SJCRH30 (cell line): ENCODE results near the gene EIF3F. TPM values are rescaled to one million over a fixed set of nuclear protein-coding genes. Genes with fewer than 3 reads are reported as not detected.

Experiments
- DNase-seq, 2 experiments: peaks; one replicate each; pipeline ENCODE4 v3.0.0-alpha.2; 2015 to 2020
- H3K27ac ChIP-seq: fragments of 250-450 bp; sonication (Bioruptor Pico); 2 replicates; pipeline ENCODE4 v1.5.1; 2020; ENCODE audit warnings: mild to moderate bottlenecking, moderate library complexity
- H3K27me3 ChIP-seq: fragments of 250-450 bp; sonication (Bioruptor Pico); 2 replicates; pipeline ENCODE4 v1.5.1; 2020; ENCODE audit warnings: mild to moderate bottlenecking, moderate library complexity
- H3K36me3 ChIP-seq: fragments of 250-450 bp; sonication (Bioruptor Pico); 2 replicates; pipeline ENCODE4 v1.5.1; 2020; ENCODE audit warnings: mild to moderate bottlenecking, moderate library complexity
- H3K4me1 ChIP-seq: fragments of 250-450 bp; sonication (Bioruptor Pico); 2 replicates; pipeline ENCODE4 v1.5.1; 2020; ENCODE audit warnings: mild to moderate bottlenecking, moderate library complexity
- H3K4me3 ChIP-seq: fragments of 250-450 bp; sonication (Bioruptor Pico); 2 replicates; pipeline ENCODE4 v1.5.1; 2020; ENCODE audit warnings: mild to moderate bottlenecking, moderate library complexity
- H3K9me3 ChIP-seq: fragments of 250-450 bp; sonication (Bioruptor Pico); replicated peaks from 2 replicates; pipeline ENCODE4 v1.5.1; 2020; ENCODE audit warnings: mild to moderate bottlenecking, moderate library complexity
- total RNA-seq: library from RNA; depleted of rRNA; stranded (reverse); fragments of >200 nt; shearing (Covaris generic); gene quantifications from 2 replicates; pipeline ENCODE4 v1.2.3, GENCODE V29; 2014

EIF3F gene
- total RNA-seq, 1 experiment from 2014 or later, result 370 TPM

GRCh38 chr11:8035200-8035855 lies 48.2 kb downstream of the EIF3F start:
- Histone ChIP-seq H3K4me1 (peaks cover 24% of the 10 kb centered on the region), H3K4me3 (no peak overlapping the region), H3K27me3 (no peaks in the 10 kb centered on the region), H3K27ac (no peak overlapping the region), H3K36me3 (no peaks in the 10 kb centered on the region), H3K9me3 (no peaks in the 10 kb centered on the region)
- DNase-seq, result peak in 1 of 2 experiments; percentile 44

GRCh38 chr11:8036002-8036802 lies 49.1 kb downstream of the EIF3F start:
- Histone ChIP-seq H3K27ac (no peak overlapping the region), H3K4me1 (peaks cover 20% of the 10 kb centered on the region), H3K27me3 (no peaks in the 10 kb centered on the region), H3K36me3 (no peaks in the 10 kb centered on the region), H3K4me3 (no peak overlapping the region), H3K9me3 (no peaks in the 10 kb centered on the region)
- DNase-seq, result no peak

GRCh38 chr11:8036986-8037385 lies 49.8 kb downstream of the EIF3F start:
- peaks cover 20% of the 10 kb centered on the region for H3K4me1 ChIP-seq
- no peak overlapping the region for H3K27ac ChIP-seq
- no peak for DNase-seq
- H3K27me3 ChIP-seq, result no peaks in the 10 kb centered on the region
- H3K9me3 ChIP-seq, result no peaks in the 10 kb centered on the region
- no peak overlapping the region for H3K4me3 ChIP-seq
- no peaks in the 10 kb centered on the region for H3K36me3 ChIP-seq

- Histone ChIP-seq H3K27ac (no peak overlapping the region), H3K27me3 (no peaks in the 10 kb centered on the region), H3K4me1 (peaks cover 13% of the 10 kb centered on the region), H3K4me3 (no peak overlapping the region), H3K36me3 (no peaks in the 10 kb centered on the region), H3K9me3 (no peaks in the 10 kb centered on the region)
- DNase-seq, result no peak
Observed at GRCh38 chr11:8038393-8038792, 51.3 kb downstream of the EIF3F start.

- H3K36me3 ChIP-seq, result no peaks in the 10 kb centered on the region
- H3K27ac ChIP-seq, result no peak overlapping the region
- H3K4me1 ChIP-seq, result peaks cover 8% of the 10 kb centered on the region
- H3K4me3 ChIP-seq, result no peak overlapping the region
- DNase-seq, result no peak
- no peaks in the 10 kb centered on the region for H3K9me3 ChIP-seq
- no peaks in the 10 kb centered on the region for H3K27me3 ChIP-seq
Observed at GRCh38 chr11:8038811-8039529, 51.8 kb downstream of the EIF3F start.

- no peaks in the 10 kb centered on the region for H3K27me3 ChIP-seq
- H3K36me3 ChIP-seq, result no peaks in the 10 kb centered on the region
- peaks cover 8% of the 10 kb centered on the region for H3K4me1 ChIP-seq
- no peaks in the 10 kb centered on the region for H3K9me3 ChIP-seq
- H3K4me3 ChIP-seq, result no peak overlapping the region
- DNase-seq, result no peak
- no peak overlapping the region for H3K27ac ChIP-seq
Observed at GRCh38 chr11:8039530-8040260, 52.6 kb downstream of the EIF3F start.

- H3K9me3 ChIP-seq, result no peaks in the 10 kb centered on the region
- no peak overlapping the region for H3K4me3 ChIP-seq
- H3K4me1 ChIP-seq, result peaks cover 3% of the 10 kb centered on the region
- H3K36me3 ChIP-seq, result no peaks in the 10 kb centered on the region
- no peak overlapping the region for H3K27ac ChIP-seq
- H3K27me3 ChIP-seq, result no peaks in the 10 kb centered on the region
- DNase-seq, result no peak
Observed at GRCh38 chr11:8040261-8040920, 53.3 kb downstream of the EIF3F start.

GRCh38 chr11:8040921-8041285 lies 53.8 kb downstream of the EIF3F start:
- DNase-seq, result no peak
- Histone ChIP-seq H3K4me1 (no peaks in the 10 kb centered on the region; the same call in 1 of the 2 replicates), H3K27me3 (no peaks in the 10 kb centered on the region), H3K27ac (no peak overlapping the region), H3K9me3 (no peaks in the 10 kb centered on the region), H3K4me3 (no peak overlapping the region), H3K36me3 (no peaks in the 10 kb centered on the region)

- H3K4me3 ChIP-seq, result no peak overlapping the region
- no peaks in the 10 kb centered on the region for H3K27me3 ChIP-seq
- H3K36me3 ChIP-seq, result no peaks in the 10 kb centered on the region
- no peaks in the 10 kb centered on the region for H3K9me3 ChIP-seq
- no peak overlapping the region for H3K27ac ChIP-seq
- no peak for DNase-seq
- H3K4me1 ChIP-seq, result no peaks in the 10 kb centered on the region
Observed at GRCh38 chr11:8041576-8041975, 54.4 kb downstream of the EIF3F start.

GRCh38 chr11:8043756-8044155 lies 56.6 kb downstream of the EIF3F start:
- no peak for DNase-seq
- Histone ChIP-seq H3K4me1 (no peaks in the 10 kb centered on the region), H3K27ac (no peak overlapping the region), H3K36me3 (no peaks in the 10 kb centered on the region), H3K4me3 (no peak overlapping the region), H3K27me3 (no peaks in the 10 kb centered on the region), H3K9me3 (no peaks in the 10 kb centered on the region)

GRCh38 chr11:8045839-8046238 lies 58.7 kb downstream of the EIF3F start:
- Histone ChIP-seq H3K4me3 (no peak overlapping the region), H3K27me3 (peaks cover 14% of the 10 kb centered on the region; the same call in 1 of the 2 replicates), H3K36me3 (no peaks in the 10 kb centered on the region), H3K9me3 (no peaks in the 10 kb centered on the region), H3K27ac (no peak overlapping the region), H3K4me1 (no peaks in the 10 kb centered on the region)
- no peak for DNase-seq

- H3K27ac ChIP-seq, result no peak overlapping the region
- no peak overlapping the region for H3K4me3 ChIP-seq
- H3K4me1 ChIP-seq, result no peaks in the 10 kb centered on the region
- H3K36me3 ChIP-seq, result no peaks in the 10 kb centered on the region
- H3K27me3 ChIP-seq, result peaks cover 14% of the 10 kb centered on the region; the same call in 1 of the 2 replicates
- no peak for DNase-seq
- no peaks in the 10 kb centered on the region for H3K9me3 ChIP-seq
Observed at GRCh38 chr11:8047382-8047781, 60.2 kb downstream of the EIF3F start.

- Histone ChIP-seq H3K4me3 (no peak overlapping the region), H3K4me1 (no peaks in the 10 kb centered on the region)
- DNase-seq, result no peak
Observed at GRCh38 chr11:8049084-8049483, 61.9 kb downstream of the EIF3F start.

More at GRCh38 chr11:8049084-8049483, 61.9 kb downstream of the EIF3F start:
- no peaks in the 10 kb centered on the region for H3K36me3 ChIP-seq
- H3K27ac ChIP-seq, result no peak overlapping the region
- H3K9me3 ChIP-seq, result no peaks in the 10 kb centered on the region
- H3K27me3 ChIP-seq, result peaks cover 14% of the 10 kb centered on the region; the same call in 1 of the 2 replicates
